Neural progenitor cell (in vitro differentiated cells): Measurements from ENCODE around the gene P4HTM. TPM values are rescaled to one million over a fixed set of nuclear protein-coding genes. Genes with fewer than 3 reads are reported as not detected.

Experiments
- DNase-seq: peaks from one replicate; pipeline ENCODE4 v3.0.0-alpha.2; 2016; ENCODE audit warnings: low spot score
- H2AFZ ChIP-seq: fragments of 200-600 bp; sonication (generic); replicated peaks from 2 replicates; pipeline ENCODE4 v1.6.1; 2016; ENCODE audit warnings: antibody characterized with exemption
- H3F3A ChIP-seq: fragments of 200-600 bp; sonication (generic); 2 replicates; pipeline ENCODE4 v1.6.1; 2016; ENCODE audit warnings: antibody characterized with exemption, low read depth
- H3K27ac ChIP-seq: fragments of 200-600 bp; sonication (generic); 2 replicates; pipeline ENCODE4 v1.5.1; 2016; ENCODE audit warnings: mild to moderate bottlenecking
- H3K27me3 ChIP-seq: fragments of 200-600 bp; sonication (generic); 2 replicates; pipeline ENCODE4 v1.6.1; 2016; ENCODE audit warnings: mild to moderate bottlenecking, moderate library complexity
- H3K36me3 ChIP-seq: fragments of 200-600 bp; sonication (generic); 2 replicates; pipeline ENCODE4 v1.5.1; 2016
- H3K4me1 ChIP-seq: fragments of 200-600 bp; sonication (generic); 2 replicates; pipeline ENCODE4 v1.6.1; 2016; ENCODE audit warnings: mixed run types
- H3K4me2 ChIP-seq: fragments of 200-600 bp; sonication (generic); 2 replicates; pipeline ENCODE4 v1.6.1; 2016
- H3K4me3 ChIP-seq: fragments of 200-600 bp; sonication (generic); 2 replicates; pipeline ENCODE4 v1.5.1; 2016
- H3K79me2 ChIP-seq: fragments of 200-600 bp; sonication (generic); 2 replicates; pipeline ENCODE4 v1.6.1; 2016; ENCODE audit warnings: low read depth
- H3K9ac ChIP-seq: fragments of 200-600 bp; sonication (generic); 2 replicates; pipeline ENCODE4 v1.6.1; 2016
- H3K9me3 ChIP-seq: fragments of 200-600 bp; sonication (generic); 2 replicates; pipeline ENCODE4 v1.5.1; 2016; ENCODE audit warnings: low read depth
- H4K20me1 ChIP-seq: fragments of 200-600 bp; sonication (generic); 2 replicates; pipeline ENCODE4 v1.6.1; 2016; ENCODE audit warnings: low read depth
- H3K27ac Mint-ChIP-seq: 3 replicates; pipeline ENCODE4 v1.8.0; 2021; ENCODE audit warnings: mixed read lengths
- H3K27me3 Mint-ChIP-seq: 2 replicates; pipeline ENCODE4 v1.8.0; 2022; ENCODE audit warnings: low read depth, mild to moderate bottlenecking, inconsistent platforms, moderate library complexity, mixed read lengths; ENCODE audit not compliant: insufficient read depth
- H3K36me3 Mint-ChIP-seq: 3 replicates; pipeline ENCODE4 v1.8.0; 2021; ENCODE audit warnings: mixed read lengths
- H3K4me1 Mint-ChIP-seq: 3 replicates; pipeline ENCODE4 v1.8.0; 2021; ENCODE audit warnings: mixed read lengths
- H3K4me3 Mint-ChIP-seq: 3 replicates; pipeline ENCODE4 v1.8.0; 2021; ENCODE audit warnings: mild to moderate bottlenecking, moderate library complexity, mixed read lengths
- H3K9me3 Mint-ChIP-seq: 3 replicates; pipeline ENCODE4 v1.8.0; 2020; ENCODE audit warnings: mixed read lengths
- EZH2 ChIP-seq: fragments of 200-600 bp; sonication (generic); IDR thresholded peaks from 2 replicates; pipeline ENCODE4 v1.6.1; 2017; ENCODE audit warnings: antibody characterized with exemption, mild to moderate bottlenecking, moderate library complexity
- EZH2phosphoT487 ChIP-seq: fragments of 200-600 bp; sonication (generic); IDR thresholded peaks from 2 replicates; pipeline ENCODE4 v1.6.1; 2017; ENCODE audit warnings: antibody characterized with exemption
- total RNA-seq: library from RNA; depleted of rRNA; stranded (reverse); fragments of >200 nt; gene quantifications from 2 replicates; pipeline ENCODE4 v1.2.3, GENCODE V29; 2015; ENCODE audit warnings: low replicate concordance
- TF ChIP-seq, protein P1 (sequence below): fragments of 200-600 bp; sonication (generic); IDR thresholded peaks from 2 replicates; pipeline ENCODE4 v1.5.1; 2017; ENCODE audit warnings: antibody characterized with exemption, mild to moderate bottlenecking

Gene P4HTM
- total RNA-seq, 1 donor from 2014 or later: 15.3 TPM

DNA sequence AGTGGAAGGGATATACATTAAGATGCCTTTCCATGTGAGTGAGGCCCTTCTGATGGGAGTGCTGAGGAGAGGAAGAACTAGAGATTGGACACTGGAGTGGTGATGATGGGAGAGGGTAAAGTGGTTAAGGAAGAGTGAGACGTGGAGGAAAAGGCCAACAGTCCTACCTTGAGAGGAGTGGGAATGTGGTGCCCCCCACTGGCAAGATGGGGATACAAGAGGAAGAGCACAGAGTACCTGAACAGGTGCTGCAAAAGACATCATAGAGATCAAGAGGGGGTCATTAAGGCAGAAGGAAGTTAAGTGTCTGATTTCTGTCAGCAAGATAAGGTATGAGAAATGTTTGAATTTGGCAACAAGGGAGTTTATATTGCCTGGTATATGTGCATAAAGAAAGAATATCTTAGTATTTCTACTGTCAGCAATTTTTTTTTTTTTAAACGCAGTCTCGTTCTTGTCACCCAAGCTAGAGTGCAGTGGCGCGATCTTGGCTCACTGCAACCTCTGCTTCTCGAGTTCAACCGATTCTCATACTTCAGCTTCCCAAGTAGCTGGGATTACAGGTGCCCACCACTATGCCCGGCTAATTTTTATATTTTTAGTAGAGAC is 37.4 kb upstream of the P4HTM start:
- Histone ChIP-seq H3K27me3 (no peaks in the 10 kb centered on the region), H3K27ac (no peak overlapping the region), H3F3A (peaks cover 12% of the 10 kb centered on the region), H3K4me3 (no peak overlapping the region), H3K9ac (no peak overlapping the region), H3K36me3 (no peaks in the 10 kb centered on the region), H3K79me2 (peaks cover 70% of the 10 kb centered on the region), H3K4me2 (no peak overlapping the region), H2AFZ (no peak overlapping the region), H3K9me3 (no peaks in the 10 kb centered on the region), H4K20me1 (peaks cover 13% of the 10 kb centered on the region), H3K4me1 (peaks cover 20% of the 10 kb centered on the region)
- DNase-seq: peak; percentile 50
- H3K4me1 Mint-ChIP-seq: peaks cover 6% of the 10 kb centered on the region
- H3K4me3 Mint-ChIP-seq: no peak overlapping the region
- peak overlapping the region; percentile 29 for H3K27ac Mint-ChIP-seq
- H3K9me3 Mint-ChIP-seq: no peaks in the 10 kb centered on the region
- H3K27me3 Mint-ChIP-seq: peaks cover 2% of the 10 kb centered on the region
- H3K36me3 Mint-ChIP-seq: peaks cover 15% of the 10 kb centered on the region
- TF ChIP-seq EZH2: no peak
- TF ChIP-seq, protein P1, sequence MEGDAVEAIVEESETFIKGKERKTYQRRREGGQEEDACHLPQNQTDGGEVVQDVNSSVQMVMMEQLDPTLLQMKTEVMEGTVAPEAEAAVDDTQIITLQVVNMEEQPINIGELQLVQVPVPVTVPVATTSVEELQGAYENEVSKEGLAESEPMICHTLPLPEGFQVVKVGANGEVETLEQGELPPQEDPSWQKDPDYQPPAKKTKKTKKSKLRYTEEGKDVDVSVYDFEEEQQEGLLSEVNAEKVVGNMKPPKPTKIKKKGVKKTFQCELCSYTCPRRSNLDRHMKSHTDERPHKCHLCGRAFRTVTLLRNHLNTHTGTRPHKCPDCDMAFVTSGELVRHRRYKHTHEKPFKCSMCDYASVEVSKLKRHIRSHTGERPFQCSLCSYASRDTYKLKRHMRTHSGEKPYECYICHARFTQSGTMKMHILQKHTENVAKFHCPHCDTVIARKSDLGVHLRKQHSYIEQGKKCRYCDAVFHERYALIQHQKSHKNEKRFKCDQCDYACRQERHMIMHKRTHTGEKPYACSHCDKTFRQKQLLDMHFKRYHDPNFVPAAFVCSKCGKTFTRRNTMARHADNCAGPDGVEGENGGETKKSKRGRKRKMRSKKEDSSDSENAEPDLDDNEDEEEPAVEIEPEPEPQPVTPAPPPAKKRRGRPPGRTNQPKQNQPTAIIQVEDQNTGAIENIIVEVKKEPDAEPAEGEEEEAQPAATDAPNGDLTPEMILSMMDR: peak; percentile 58

DNA sequence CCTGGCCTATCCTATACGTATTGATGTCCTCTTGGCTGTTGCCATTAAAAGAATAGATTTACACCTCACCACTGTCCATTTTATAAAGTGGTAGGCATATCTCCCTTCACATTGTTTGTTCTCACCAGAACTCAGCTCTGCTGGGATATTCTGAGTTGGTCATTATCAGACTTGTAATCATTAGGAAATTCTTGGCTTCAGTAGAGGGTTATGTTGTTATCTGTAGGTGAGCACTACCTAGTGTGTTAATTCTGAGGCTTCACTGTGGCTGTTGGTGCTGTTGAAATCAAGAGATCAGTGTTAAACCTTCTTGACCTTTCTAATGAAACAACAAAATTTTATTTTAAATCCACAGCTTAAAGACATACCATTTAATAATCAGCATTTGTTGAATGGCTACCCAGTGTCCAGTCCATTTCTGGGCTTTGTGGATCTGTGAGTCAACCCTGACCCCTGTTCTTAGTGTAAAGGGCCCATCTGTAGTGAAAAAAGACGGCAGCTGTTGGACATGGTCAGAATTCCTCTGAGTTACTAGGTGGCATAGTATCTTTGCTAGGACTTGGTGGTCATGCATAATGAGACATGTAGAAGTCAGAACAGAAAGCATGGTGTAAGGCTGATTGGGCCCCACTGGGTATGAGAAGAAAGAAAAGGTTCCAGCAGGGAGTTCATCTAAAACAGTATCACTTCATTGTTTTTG is 32.9 kb upstream of the P4HTM start:
- Histone ChIP-seq H3K4me1 (peaks cover 12% of the 10 kb centered on the region), H3K4me2 (no peak overlapping the region), H3K27me3 (no peaks in the 10 kb centered on the region), H4K20me1 (peaks cover 6% of the 10 kb centered on the region), H3K4me3 (no peak overlapping the region), H2AFZ (no peak overlapping the region), H3K9ac (no peak overlapping the region), H3F3A (peaks cover 8% of the 10 kb centered on the region), H3K79me2 (peaks cover 32% of the 10 kb centered on the region), H3K9me3 (no peaks in the 10 kb centered on the region), H3K27ac (no peak overlapping the region), H3K36me3 (no peaks in the 10 kb centered on the region)
- H3K9me3 Mint-ChIP-seq: no peaks in the 10 kb centered on the region
- no peak overlapping the region for H3K4me3 Mint-ChIP-seq
- no peak for DNase-seq
- peaks cover 6% of the 10 kb centered on the region for H3K4me1 Mint-ChIP-seq
- peaks cover 2% of the 10 kb centered on the region for H3K27me3 Mint-ChIP-seq
- TF ChIP-seq, protein P1: no peak
- no peak for TF ChIP-seq EZH2phosphoT487
- TF ChIP-seq EZH2: no peak
- peaks cover 14% of the 10 kb centered on the region for H3K36me3 Mint-ChIP-seq
- peak overlapping the region; percentile 7 for H3K27ac Mint-ChIP-seq

DNA sequence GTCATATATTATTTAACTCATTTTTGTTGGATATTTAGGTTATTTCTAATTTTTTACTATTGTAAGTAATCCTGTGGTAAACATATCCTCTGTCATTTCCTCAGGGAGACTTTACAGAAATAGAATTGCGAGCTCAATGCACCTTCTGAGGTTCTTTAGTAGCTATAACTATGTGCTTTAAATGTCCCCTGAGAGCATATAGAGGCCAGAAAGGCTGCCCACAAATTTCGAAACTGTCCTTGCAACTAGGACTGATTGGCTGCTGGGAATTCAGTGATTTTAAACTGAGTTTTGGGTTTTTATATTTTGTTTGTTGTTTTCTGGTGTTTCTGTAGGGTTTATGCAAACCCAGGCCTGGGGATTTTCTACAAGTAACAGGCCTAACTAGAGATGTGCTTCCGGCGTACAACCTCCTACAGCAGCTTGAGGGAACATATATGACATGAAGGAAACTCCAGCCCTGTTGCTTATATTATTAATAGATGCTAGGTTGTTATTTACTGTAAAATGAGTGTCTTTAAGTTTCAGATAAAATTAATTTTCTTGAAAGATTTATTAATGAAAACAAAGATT is 29.1 kb upstream of the P4HTM start:
- H3K4me2 ChIP-seq: no peak overlapping the region

More for the DNA sequence above, 29.1 kb upstream of the P4HTM start:
- no peak for DNase-seq
- Histone ChIP-seq H3F3A (no peaks in the 10 kb centered on the region), H3K36me3 (no peaks in the 10 kb centered on the region), H2AFZ (no peak overlapping the region), H3K9me3 (no peaks in the 10 kb centered on the region), H3K79me2 (peaks cover 10% of the 10 kb centered on the region), H4K20me1 (no peaks in the 10 kb centered on the region), H3K27me3 (no peaks in the 10 kb centered on the region), H3K27ac (no peak overlapping the region), H3K9ac (no peak overlapping the region), H3K4me3 (no peak overlapping the region), H3K4me1 (no peaks in the 10 kb centered on the region)
- no peaks in the 10 kb centered on the region for H3K4me1 Mint-ChIP-seq
- H3K36me3 Mint-ChIP-seq: peaks cover 21% of the 10 kb centered on the region
- H3K27ac Mint-ChIP-seq: no peak overlapping the region
- no peaks in the 10 kb centered on the region for H3K27me3 Mint-ChIP-seq
- no peak for TF ChIP-seq EZH2
- TF ChIP-seq, protein P1: no peak
- no peak for TF ChIP-seq EZH2phosphoT487
- no peak overlapping the region for H3K4me3 Mint-ChIP-seq
- H3K9me3 Mint-ChIP-seq: no peaks in the 10 kb centered on the region
